ENCODE data around the gene NFASC. TPM values are rescaled to one million over a fixed set of nuclear protein-coding genes. Genes with fewer than 3 reads are reported as not detected.

The NFASC gene
- total RNA-seq, 1 experiment from 2014 or later, result 20.1 TPM

DNA sequence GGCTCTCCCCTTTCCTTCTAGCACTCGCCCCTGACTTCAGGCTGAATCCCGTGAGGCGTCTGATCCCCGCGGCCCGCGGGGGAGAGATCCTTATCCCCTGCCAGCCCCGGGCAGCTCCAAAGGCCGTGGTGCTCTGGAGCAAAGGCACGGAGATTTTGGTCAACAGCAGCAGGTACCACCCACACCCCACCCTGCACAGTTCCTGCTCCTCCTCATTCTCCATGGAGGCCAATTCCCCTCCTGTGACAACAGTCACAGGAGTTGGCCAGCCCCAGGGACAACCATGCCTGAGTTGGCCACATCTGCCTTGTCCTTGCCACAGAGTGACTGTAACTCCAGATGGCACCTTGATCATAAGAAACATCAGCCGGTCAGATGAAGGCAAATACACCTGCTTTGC is 193.6 kb downstream of the NFASC start:
- ChIA-PET CTCF (interaction anchor here (0.9 to 4.7 kb wide), 4 partner anchors 10 to 192 kb away, joined by 3 to 648 read pairs (median 56); no protein-coding TSS in a partner anchor), POLR2A (no interaction called here)
- ATAC-seq (no peak), DNase-seq (ENCODE audit: low spot score) (no peak)
- Mint-ChIP-seq H3K4me3 (no peak overlapping the region), H3K4me1 (peaks cover 9% of the 10 kb centered on the region; the same call in 1 of the 2 replicates), H3K27me3 (ENCODE audit: low read depth) (no peaks in the 10 kb centered on the region), H3K27ac (no peak overlapping the region), H3K9me3 (no peaks in the 10 kb centered on the region), H3K36me3 (no peaks in the 10 kb centered on the region)
- no peak for TF ChIP-seq PREB (CRISPR knock-in tag; IDR thresholded peaks at IDR 0.05; ENCODE audit: borderline replicate concordance)
- TF ChIP-seq SOX15 (CRISPR knock-in tag; IDR thresholded peaks at IDR 0.05), result no peak
- TF ChIP-seq USF1 (CRISPR knock-in tag; IDR thresholded peaks at IDR 0.05), result no peak
- no peak for TF ChIP-seq NR3C1 (CRISPR knock-in tag; conservative IDR thresholded peaks at IDR 0.05; ENCODE audit: low read depth)
- no peak for TF ChIP-seq ZNF532 (CRISPR knock-in tag; IDR thresholded peaks at IDR 0.05; ENCODE audit: borderline replicate concordance)
- TF ChIP-seq ARID4B (CRISPR knock-in tag; IDR thresholded peaks at IDR 0.05; ENCODE audit: borderline replicate concordance), result no peak

- no peak for DNase-seq (ENCODE audit: low spot score)
- ChIA-PET CTCF (interaction anchor here (2.1 to 4.7 kb wide), 2 partner anchors 69 to 75 kb away, joined by 57 to 648 read pairs; no protein-coding TSS in a partner anchor), POLR2A (no interaction called here)
- ATAC-seq, result no peak
- H3K9me3 Mint-ChIP-seq, result no peaks in the 10 kb centered on the region
- TF ChIP-seq KAT7 (CRISPR knock-in tag; IDR thresholded peaks at IDR 0.05; ENCODE audit: borderline replicate concordance), result no peak
- no peak for TF ChIP-seq CBFB (CRISPR knock-in tag; IDR thresholded peaks at IDR 0.05; ENCODE audit: low read depth)
- no peak for TF ChIP-seq ZNF121 (CRISPR knock-in tag; IDR thresholded peaks at IDR 0.05)
- TF ChIP-seq, protein P1, sequence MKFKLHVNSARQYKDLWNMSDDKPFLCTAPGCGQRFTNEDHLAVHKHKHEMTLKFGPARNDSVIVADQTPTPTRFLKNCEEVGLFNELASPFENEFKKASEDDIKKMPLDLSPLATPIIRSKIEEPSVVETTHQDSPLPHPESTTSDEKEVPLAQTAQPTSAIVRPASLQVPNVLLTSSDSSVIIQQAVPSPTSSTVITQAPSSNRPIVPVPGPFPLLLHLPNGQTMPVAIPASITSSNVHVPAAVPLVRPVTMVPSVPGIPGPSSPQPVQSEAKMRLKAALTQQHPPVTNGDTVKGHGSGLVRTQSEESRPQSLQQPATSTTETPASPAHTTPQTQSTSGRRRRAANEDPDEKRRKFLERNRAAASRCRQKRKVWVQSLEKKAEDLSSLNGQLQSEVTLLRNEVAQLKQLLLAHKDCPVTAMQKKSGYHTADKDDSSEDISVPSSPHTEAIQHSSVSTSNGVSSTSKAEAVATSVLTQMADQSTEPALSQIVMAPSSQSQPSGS (CRISPR knock-in tag; IDR thresholded peaks at IDR 0.05; ENCODE audit: borderline replicate concordance, low read depth), result no peak
- TF ChIP-seq ARID4B (CRISPR knock-in tag; IDR thresholded peaks at IDR 0.05; ENCODE audit: borderline replicate concordance), result no peak
- no peak for TF ChIP-seq CREM (CRISPR knock-in tag; IDR thresholded peaks at IDR 0.05)
- no peaks in the 10 kb centered on the region for H3K36me3 Mint-ChIP-seq
- H3K27ac Mint-ChIP-seq, result no peak overlapping the region
- peaks cover 9% of the 10 kb centered on the region; the same call in 1 of the 2 replicates for H3K4me1 Mint-ChIP-seq
- H3K4me3 Mint-ChIP-seq, result no peak overlapping the region
- no peaks in the 10 kb centered on the region for H3K27me3 Mint-ChIP-seq (ENCODE audit: low read depth)
Observed at GRCh38 chr1:205064741-205065316, 194.2 kb downstream of the NFASC start.

Data from WTC11 (cell line).